ENCODE measurements around the gene SERPINB5. TPM values are rescaled to one million over a fixed set of nuclear protein-coding genes. Genes with fewer than 3 reads are reported as not detected.
"Not testable (repeated sequence)": the region's sequence is repeated elsewhere in the genome, so short reads cannot be mapped to it uniquely, and the experiment has no call there.

SERPINB5 gene
- 25.3 TPM for total RNA-seq

- peak; percentile 56 for DNase-seq
Measured at GRCh38 chr18:63476668-63477067, at the start of gene SERPINB5. Gene SERPINB5 (plus strand): TSS chr18:63476958. CDS start chr18:63484429, 7,471 bp downstream.

GRCh38 chr18:63427558-63427957 is 49.2 kb upstream of the SERPINB5 start:
- DNase-seq: no peak

- no peak for DNase-seq
Measured at GRCh38 chr18:63430526-63430925, 46.2 kb upstream of the SERPINB5 start.

GRCh38 chr18:63431180-63431579 is 45.6 kb upstream of the SERPINB5 start:
- no peak for DNase-seq

- DNase-seq: peak; percentile 19
Measured at GRCh38 chr18:63433334-63433866, 43.4 kb upstream of the SERPINB5 start.

GRCh38 chr18:63438181-63438580 is 38.6 kb upstream of the SERPINB5 start:
- no peak for DNase-seq

GRCh38 chr18:63439334-63439733 is 37.4 kb upstream of the SERPINB5 start:
- DNase-seq: peak; percentile 84

- DNase-seq: no peak
Measured at GRCh38 chr18:63440219-63440618, 36.5 kb upstream of the SERPINB5 start.

- DNase-seq: no peak
Measured at GRCh38 chr18:63440881-63441280, 35.9 kb upstream of the SERPINB5 start.

- no peak for DNase-seq
Measured at GRCh38 chr18:63443829-63444228, 32.9 kb upstream of the SERPINB5 start.

GRCh38 chr18:63444580-63444979 is 32.2 kb upstream of the SERPINB5 start:
- DNase-seq: peak; percentile 45

GRCh38 chr18:63445037-63445436 is 31.7 kb upstream of the SERPINB5 start:
- no peak for DNase-seq

- DNase-seq: no peak
Measured at GRCh38 chr18:63446266-63446665, 30.5 kb upstream of the SERPINB5 start.

- DNase-seq: no peak
Measured at GRCh38 chr18:63447066-63447465, 29.7 kb upstream of the SERPINB5 start.

- DNase-seq: no peak
Measured at GRCh38 chr18:63449426-63449825, 27.3 kb upstream of the SERPINB5 start.

GRCh38 chr18:63451799-63452660 is 24.7 kb upstream of the SERPINB5 start:
- no peak for DNase-seq

- DNase-seq: not testable (repeated sequence)
Measured at GRCh38 chr18:63452751-63453150, 24.0 kb upstream of the SERPINB5 start.

- DNase-seq: no peak
Measured at GRCh38 chr18:63454497-63454896, 22.3 kb upstream of the SERPINB5 start.

GRCh38 chr18:63457977-63458376 is 18.8 kb upstream of the SERPINB5 start:
- no peak for DNase-seq

GRCh38 chr18:63460414-63460813 is 16.3 kb upstream of the SERPINB5 start:
- DNase-seq: no peak

- DNase-seq: no peak
Measured at GRCh38 chr18:63464434-63464833, 12.3 kb upstream of the SERPINB5 start.

- no peak for DNase-seq
Measured at GRCh38 chr18:63465059-63465458, 11.7 kb upstream of the SERPINB5 start.

- no peak for DNase-seq
Measured at GRCh38 chr18:63467699-63468098, 9.1 kb upstream of the SERPINB5 start.

GRCh38 chr18:63468575-63468974 is 8.2 kb upstream of the SERPINB5 start:
- no peak for DNase-seq

Measured in tongue (tissue), 2 donors.